ENCODE measurements around the gene CIB2.

The CIB2 gene

GRCh38 chr15:78055919-78056713, 75.1 kb downstream of the CIB2 start:
- no peak overlapping the region for H3K4me3 ChIP-seq (replicated peaks in 1 of 2; ENCODE audit: low read depth in 2 of 2, low read length in 2 of 2)
- peak in 1 of 2 donors; percentile 48 for DNase-seq (ENCODE audit: low read depth in 2 of 2)
- TF ChIP-seq CTCF (IDR thresholded peaks at IDR 0.05; ENCODE audit: low read depth, low read length): no peak

GRCh38 chr15:78054966-78055365, 76.3 kb downstream of the CIB2 start:
- DNase-seq (ENCODE audit: low read depth in 2 of 2): no peak
- no peak overlapping the region for H3K4me3 ChIP-seq (replicated peaks in 1 of 2; ENCODE audit: low read depth in 2 of 2, low read length in 2 of 2)
- TF ChIP-seq CTCF (IDR thresholded peaks at IDR 0.05; ENCODE audit: low read depth, low read length): no peak

Measured in cardiac fibroblast (primary cell).